Neural cell (in vitro differentiated cells): ENCODE measurements around the gene AKR7A2. TPM values are rescaled to one million over a fixed set of nuclear protein-coding genes. Genes with fewer than 3 reads are reported as not detected.

Source experiments
- H2AFZ ChIP-seq: fragments of 200-600, 300-800 bp; sonication (generic), shearing (Covaris generic); 2 replicates; pipeline ENCODE4 v1.6.0; 2014; ENCODE audit warnings: low read depth, mild to moderate bottlenecking, antibody characterized with exemption, low read length, moderate library complexity
- H3F3A ChIP-seq: fragments of 200-600 bp; shearing (Covaris generic); 2 replicates; pipeline ENCODE4 v1.6.1; 2016; ENCODE audit warnings: mild to moderate bottlenecking, moderate library complexity, mixed read lengths, antibody characterized with exemption, low read length; ENCODE audit not compliant: insufficient read depth, poor library complexity, severe bottlenecking
- H3K27ac ChIP-seq: fragments of 200-600, 300-800 bp; sonication (generic), shearing (Covaris generic); 2 replicates; pipeline ENCODE4 v1.5.1; 2014; ENCODE audit warnings: mild to moderate bottlenecking, low read length, moderate library complexity
- H3K27me3 ChIP-seq: fragments of 300-800, 200-600 bp; sonication (generic), shearing (Covaris generic); 2 replicates; pipeline ENCODE4 v1.6.0; 2014; ENCODE audit warnings: mild to moderate bottlenecking, low read depth, low read length, moderate library complexity; ENCODE audit not compliant: insufficient read depth
- H3K36me3 ChIP-seq: fragments of 300-800, 200-600 bp; sonication (generic), shearing (Covaris generic); 2 replicates; pipeline ENCODE4 v1.5.1; 2014; ENCODE audit warnings: mild to moderate bottlenecking, antibody characterized with exemption, low read length, moderate library complexity; ENCODE audit not compliant: insufficient read depth
- H3K4me2 ChIP-seq: fragments of 300-800, 200-600 bp; sonication (generic), shearing (Covaris generic); 2 replicates; pipeline ENCODE4 v1.6.0; 2014; ENCODE audit warnings: mild to moderate bottlenecking, low read length
- H3K4me3 ChIP-seq: fragments of 300-800, 200-600 bp; sonication (generic), shearing (Covaris generic); 2 replicates; pipeline ENCODE4 v1.5.1; 2014; ENCODE audit warnings: mild to moderate bottlenecking, low read length, moderate library complexity
- H3K79me2 ChIP-seq: fragments of 200-600 bp; shearing (Covaris generic); replicated peaks from 2 replicates; pipeline ENCODE4 v1.6.0; 2014; ENCODE audit warnings: mild to moderate bottlenecking, low read length, moderate library complexity; ENCODE audit not compliant: insufficient read depth
- H3K9ac ChIP-seq: fragments of 300-800, 200-600 bp; sonication (generic), shearing (Covaris generic); 2 replicates; pipeline ENCODE4 v1.6.1; 2016; ENCODE audit warnings: mild to moderate bottlenecking, low read length, mixed read lengths
- H3K9me2 ChIP-seq: fragments of 200-600 bp; shearing (Covaris generic); 2 replicates; pipeline ENCODE4 v1.6.1; 2016; ENCODE audit warnings: mild to moderate bottlenecking, low read length, mixed read lengths; ENCODE audit not compliant: insufficient read depth
- H3K9me3 ChIP-seq: fragments of 200-600, 300-800 bp; sonication (generic), shearing (Covaris generic); 2 replicates; pipeline ENCODE4 v1.6.1; 2016; ENCODE audit warnings: mild to moderate bottlenecking, mixed run types, low read length, moderate library complexity, mixed read lengths
- H4K20me1 ChIP-seq: fragments of 200-600 bp; shearing (Covaris generic); 2 replicates; pipeline ENCODE4 v1.6.1; 2016; ENCODE audit warnings: mild to moderate bottlenecking, mixed run types; ENCODE audit not compliant: insufficient read depth
- CTCF ChIP-seq: fragments of 450-650 bp; IDR thresholded peaks from 2 replicates; pipeline ENCODE4 v1.5.1; 2014; ENCODE audit warnings: antibody characterized with exemption, mild to moderate bottlenecking, moderate library complexity; ENCODE audit not compliant: poor library complexity, severe bottlenecking
- EP300 ChIP-seq: fragments of 450-650 bp; conservative IDR thresholded peaks from 2 replicates; pipeline ENCODE4 v1.6.1; 2014; ENCODE audit warnings: antibody characterized with exemption, mild to moderate bottlenecking, moderate library complexity; ENCODE audit not compliant: poor library complexity, severe bottlenecking
- EZH2 ChIP-seq: fragments of 200-600, 300-800 bp; shearing (Covaris generic), sonication (generic); IDR thresholded peaks from 2 replicates; pipeline ENCODE4 v1.6.1; 2014; ENCODE audit warnings: antibody characterized with exemption, low read length, borderline replicate concordance, mild to moderate bottlenecking; ENCODE audit not compliant: insufficient read depth, poor library complexity, severe bottlenecking
- MXI1 ChIP-seq: fragments of 450-650 bp; conservative IDR thresholded peaks from 2 replicates; pipeline ENCODE4 v1.6.1; 2014; ENCODE audit warnings: antibody characterized with exemption, mild to moderate bottlenecking; ENCODE audit not compliant: poor library complexity, severe bottlenecking
- POLR2AphosphoS5 ChIP-seq: IDR thresholded peaks from 2 replicates; pipeline ENCODE4 v1.6.1; 2012
- RAD21 ChIP-seq: fragments of 450-650 bp; conservative IDR thresholded peaks from 2 replicates; pipeline ENCODE4 v1.6.1; 2014; ENCODE audit warnings: antibody characterized with exemption, mild to moderate bottlenecking, moderate library complexity
- SMC3 ChIP-seq: fragments of 450-650 bp; conservative IDR thresholded peaks from 2 replicates; pipeline ENCODE4 v1.6.1; 2014; ENCODE audit warnings: antibody characterized with exemption, mild to moderate bottlenecking, moderate library complexity; ENCODE audit not compliant: poor library complexity
- TAF1 ChIP-seq: IDR thresholded peaks from 2 replicates; pipeline ENCODE4 v1.6.1; 2012; ENCODE audit warnings: low read depth
- polyA plus RNA-seq: library from polyadenylated mRNA; depleted of rRNA; stranded (reverse); fragments of >200 nt; gene quantifications from 2 replicates; pipeline ENCODE4 v1.2.3, GENCODE V29; 2014
- TF ChIP-seq, protein P1 (sequence below): IDR thresholded peaks from 2 replicates; pipeline ENCODE4 v1.6.1; 2012; ENCODE audit warnings: borderline replicate concordance

The AKR7A2 gene
- polyA plus RNA-seq, 1 donor from 2014 or later: 50.6 TPM

DNA sequence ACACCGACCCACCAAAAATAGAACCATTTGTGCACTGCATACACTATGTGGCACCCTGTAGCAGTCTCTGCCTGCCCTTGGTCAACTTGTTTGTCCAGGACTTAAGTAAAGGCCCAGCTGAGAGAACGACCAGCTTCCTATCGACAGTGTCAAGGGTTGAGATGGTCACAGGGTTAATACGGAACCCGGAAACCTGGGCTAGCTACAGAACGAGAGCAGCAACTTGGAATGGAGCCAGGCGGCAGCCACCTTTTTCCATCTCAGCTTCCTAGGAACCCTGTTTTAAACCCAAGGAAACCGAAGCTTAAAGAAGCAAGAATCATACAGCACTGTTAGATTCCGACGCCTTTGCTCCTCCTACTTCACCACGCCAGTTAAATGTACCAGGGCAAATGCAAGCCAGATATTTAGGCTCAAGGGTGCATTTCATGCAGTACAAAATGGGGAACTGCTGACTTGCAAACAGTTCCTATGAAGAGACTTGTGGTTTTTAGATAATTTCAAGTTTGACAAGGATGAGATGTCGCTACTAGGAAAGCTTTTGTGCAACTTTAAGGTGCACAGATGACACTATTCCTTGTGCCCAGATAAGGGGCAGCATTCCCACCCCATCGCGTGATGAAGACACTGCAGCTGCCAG is 35.7 kb upstream of the AKR7A2 start:
- Histone ChIP-seq H3K4me2 (no peak overlapping the region), H3K9me3 (no peaks in the 10 kb centered on the region), H3K79me2 (no peaks in the 10 kb centered on the region), H3K27me3 (no peaks in the 10 kb centered on the region), H3K36me3 (no peaks in the 10 kb centered on the region), H3K4me3 (no peak overlapping the region), H3K9ac (no peak overlapping the region), H3K9me2 (no peaks in the 10 kb centered on the region), H3K27ac (no peak overlapping the region), H3F3A (no peaks in the 10 kb centered on the region), H2AFZ (no peak overlapping the region), H4K20me1 (no peaks in the 10 kb centered on the region)
- TF ChIP-seq SMC3 (no peak), POLR2AphosphoS5 (no peak), RAD21 (no peak), MXI1 (no peak), CTCF (no peak), TAF1 (no peak), EZH2 (no peak), EP300 (no peak)
- TF ChIP-seq, protein P1, sequence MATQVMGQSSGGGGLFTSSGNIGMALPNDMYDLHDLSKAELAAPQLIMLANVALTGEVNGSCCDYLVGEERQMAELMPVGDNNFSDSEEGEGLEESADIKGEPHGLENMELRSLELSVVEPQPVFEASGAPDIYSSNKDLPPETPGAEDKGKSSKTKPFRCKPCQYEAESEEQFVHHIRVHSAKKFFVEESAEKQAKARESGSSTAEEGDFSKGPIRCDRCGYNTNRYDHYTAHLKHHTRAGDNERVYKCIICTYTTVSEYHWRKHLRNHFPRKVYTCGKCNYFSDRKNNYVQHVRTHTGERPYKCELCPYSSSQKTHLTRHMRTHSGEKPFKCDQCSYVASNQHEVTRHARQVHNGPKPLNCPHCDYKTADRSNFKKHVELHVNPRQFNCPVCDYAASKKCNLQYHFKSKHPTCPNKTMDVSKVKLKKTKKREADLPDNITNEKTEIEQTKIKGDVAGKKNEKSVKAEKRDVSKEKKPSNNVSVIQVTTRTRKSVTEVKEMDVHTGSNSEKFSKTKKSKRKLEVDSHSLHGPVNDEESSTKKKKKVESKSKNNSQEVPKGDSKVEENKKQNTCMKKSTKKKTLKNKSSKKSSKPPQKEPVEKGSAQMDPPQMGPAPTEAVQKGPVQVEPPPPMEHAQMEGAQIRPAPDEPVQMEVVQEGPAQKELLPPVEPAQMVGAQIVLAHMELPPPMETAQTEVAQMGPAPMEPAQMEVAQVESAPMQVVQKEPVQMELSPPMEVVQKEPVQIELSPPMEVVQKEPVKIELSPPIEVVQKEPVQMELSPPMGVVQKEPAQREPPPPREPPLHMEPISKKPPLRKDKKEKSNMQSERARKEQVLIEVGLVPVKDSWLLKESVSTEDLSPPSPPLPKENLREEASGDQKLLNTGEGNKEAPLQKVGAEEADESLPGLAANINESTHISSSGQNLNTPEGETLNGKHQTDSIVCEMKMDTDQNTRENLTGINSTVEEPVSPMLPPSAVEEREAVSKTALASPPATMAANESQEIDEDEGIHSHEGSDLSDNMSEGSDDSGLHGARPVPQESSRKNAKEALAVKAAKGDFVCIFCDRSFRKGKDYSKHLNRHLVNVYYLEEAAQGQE: no peak

DNA sequence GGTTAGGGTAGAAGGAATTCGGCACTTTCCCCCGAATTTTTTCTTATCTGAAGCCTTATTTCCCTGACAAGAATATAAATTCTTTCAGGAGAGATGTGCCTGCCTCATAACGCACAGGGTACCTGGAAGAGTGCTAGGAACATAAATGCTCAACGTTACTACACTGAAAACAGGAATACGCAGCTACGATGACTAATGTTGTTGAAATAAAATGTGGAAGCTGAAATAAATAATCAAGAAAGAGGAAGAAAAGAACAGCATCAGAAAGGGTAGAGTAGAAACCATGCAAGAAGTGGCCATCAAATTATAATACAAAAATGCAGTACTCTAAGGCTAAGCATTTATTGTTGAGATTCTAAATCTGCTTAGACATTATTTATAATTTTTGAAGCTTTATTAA is 34.1 kb upstream of the AKR7A2 start:
- H3K27ac ChIP-seq: no peak overlapping the region
- no peak overlapping the region for H3K9ac ChIP-seq

More for the DNA sequence above, 34.1 kb upstream of the AKR7A2 start:
- Histone ChIP-seq H4K20me1 (no peaks in the 10 kb centered on the region), H3F3A (no peaks in the 10 kb centered on the region), H3K36me3 (no peaks in the 10 kb centered on the region), H3K9me2 (no peaks in the 10 kb centered on the region), H3K27me3 (no peaks in the 10 kb centered on the region), H3K79me2 (no peaks in the 10 kb centered on the region), H2AFZ (no peak overlapping the region), H3K9me3 (no peaks in the 10 kb centered on the region), H3K4me3 (no peak overlapping the region), H3K4me2 (no peak overlapping the region)
- TF ChIP-seq CTCF (no peak), EP300 (no peak), RAD21 (no peak), EZH2 (no peak), TAF1 (no peak), SMC3 (no peak), POLR2AphosphoS5 (no peak), MXI1 (no peak)
- TF ChIP-seq, protein P1: no peak
